HEK293 (cell line): ENCODE results near the gene KANSL1L.

Experiments used
- CTCF ChIA-PET: fragments of 350-600 bp; formaldehyde crosslinking; extraction: SDS; loops from one replicate; lab custom pipeline; 2021; ENCODE audit warnings: antibody characterized with exemption; lab: Yijun Ruan, JAX
- POLR2A ChIA-PET: fragments of 300-600 bp; formaldehyde crosslinking; extraction: SDS; loops from one replicate; lab custom pipeline; 2020; ENCODE audit warnings: antibody characterized with exemption, inconsistent platforms; lab: Yijun Ruan, JAX
- H3K27ac ChIP-seq: fragments of 200-500 bp; sonication (Bioruptor generic); 2 replicates; pipeline ENCODE4 v1.5.1; 2014; ENCODE audit warnings: low read depth, low read length, control low read depth, inconsistent platforms; ENCODE audit errors: extremely low read depth
- H3K36me3 ChIP-seq, 2 experiments: fragments of 200-500 bp in 1 of 2; sonication (Bioruptor generic) in 1 of 2; 1 replicate in 1 of 2; 2 replicates in 1 of 2; pipeline ENCODE4 v1.5.1; 2014 to 2017; ENCODE audit warnings: inconsistent platforms in 2 of 2, low read length in 2 of 2; ENCODE audit not compliant: control insufficient read depth in 2 of 2, insufficient read depth in 1 of 2
- H3K4me1 ChIP-seq: fragments of 200-500 bp; sonication (Bioruptor generic); 2 replicates; pipeline ENCODE4 v1.5.1; 2014; ENCODE audit warnings: mild to moderate bottlenecking, low read length, inconsistent platforms; ENCODE audit not compliant: control insufficient read depth, insufficient read depth
- H3K4me3 ChIP-seq: 2 replicates; pipeline ENCODE4 v1.5.1; 2011; ENCODE audit warnings: low read depth, mild to moderate bottlenecking, control low read depth, low read length, moderate library complexity
- H3K9me3 ChIP-seq: fragments of 200-500 bp; sonication (Bioruptor generic); 2 replicates; pipeline ENCODE4 v1.5.1; 2014; ENCODE audit warnings: low read depth, low read length, inconsistent platforms; ENCODE audit not compliant: control insufficient read depth, insufficient read depth
- AEBP2 ChIP-seq: fragments of 450-650 bp; formaldehyde crosslinking; IDR thresholded peaks from 2 replicates; pipeline ENCODE4 v1.5.1; 2016; ENCODE audit warnings: missing biosample characterization, missing genetic modification characterization, borderline replicate concordance
- FEZF1 ChIP-seq: fragments of 450-650 bp; formaldehyde crosslinking; IDR thresholded peaks from 2 replicates; pipeline ENCODE4 v1.5.1; 2016; ENCODE audit warnings: missing biosample characterization, missing genetic modification characterization
- HOXD13 ChIP-seq: sonication (generic); formaldehyde crosslinking; IDR thresholded peaks from 2 replicates; pipeline ENCODE4 v1.8.0; 2022; ENCODE audit warnings: missing genetic modification reagents, borderline replicate concordance
- INSM2 ChIP-seq: fragments of 450-650 bp; formaldehyde crosslinking; IDR thresholded peaks from 2 replicates; pipeline ENCODE4 v1.5.1; 2016; ENCODE audit warnings: missing biosample characterization, missing genetic modification characterization
- MZF1 ChIP-seq: fragments of 450-650 bp; formaldehyde crosslinking; IDR thresholded peaks from 2 replicates; pipeline ENCODE4 v1.5.1; 2017; ENCODE audit warnings: missing biosample characterization, missing genetic modification characterization, borderline replicate concordance
- RBAK ChIP-seq: fragments of 450-650 bp; formaldehyde crosslinking; IDR thresholded peaks from 2 replicates; pipeline ENCODE4 v1.5.1; 2016; ENCODE audit warnings: missing biosample characterization, missing genetic modification characterization
- REST ChIP-seq: fragments of 450-650 bp; formaldehyde crosslinking; IDR thresholded peaks from 2 replicates; pipeline ENCODE4 v1.5.1; 2016; ENCODE audit warnings: missing biosample characterization, missing genetic modification characterization
- SP3 ChIP-seq: fragments of 450-650 bp; formaldehyde crosslinking; IDR thresholded peaks from 2 replicates; pipeline ENCODE4 v1.5.1; 2016; ENCODE audit warnings: missing biosample characterization, missing genetic modification characterization
- ZBTB10 ChIP-seq: fragments of 450-650 bp; formaldehyde crosslinking; IDR thresholded peaks from 2 replicates; pipeline ENCODE4 v1.5.1; 2016; ENCODE audit warnings: missing biosample characterization, missing genetic modification characterization
- ZBTB49 ChIP-seq: fragments of 450-650 bp; formaldehyde crosslinking; IDR thresholded peaks from 2 replicates; pipeline ENCODE4 v1.5.1; 2016; ENCODE audit warnings: missing biosample characterization, missing genetic modification characterization, low read depth
- ZFP3 ChIP-seq: fragments of 450-650 bp; formaldehyde crosslinking; IDR thresholded peaks from 2 replicates; pipeline ENCODE4 v1.5.1; 2016; ENCODE audit warnings: low read depth, missing biosample characterization, missing genetic modification characterization
- ZNF140 ChIP-seq: fragments of 450-650 bp; formaldehyde crosslinking; IDR thresholded peaks from 2 replicates; pipeline ENCODE4 v1.5.1; 2016; ENCODE audit warnings: missing biosample characterization, missing genetic modification characterization
- ZNF16 ChIP-seq: fragments of 450-650 bp; formaldehyde crosslinking; IDR thresholded peaks from 2 replicates; pipeline ENCODE4 v1.5.1; 2016; ENCODE audit warnings: low read depth, missing biosample characterization, missing genetic modification characterization
- ZNF174 ChIP-seq: fragments of 450-650 bp; formaldehyde crosslinking; IDR thresholded peaks from 2 replicates; pipeline ENCODE4 v1.5.0; 2017; ENCODE audit warnings: missing biosample characterization, mild to moderate bottlenecking, missing genetic modification characterization
- ZNF211 ChIP-seq: fragments of 450-650 bp; formaldehyde crosslinking; IDR thresholded peaks from 2 replicates; pipeline ENCODE4 v1.5.1; 2016; ENCODE audit warnings: low read depth, missing biosample characterization, missing genetic modification characterization
- ZNF239 ChIP-seq: fragments of 450-650 bp; formaldehyde crosslinking; IDR thresholded peaks from 2 replicates; pipeline ENCODE4 v1.5.1; 2016; ENCODE audit warnings: missing biosample characterization, missing genetic modification characterization
- ZNF423 ChIP-seq: fragments of 450-650 bp; formaldehyde crosslinking; IDR thresholded peaks from 2 replicates; pipeline ENCODE4 v1.5.1; 2016; ENCODE audit warnings: missing biosample characterization, missing genetic modification characterization
- ZNF48 ChIP-seq: fragments of 450-650 bp; formaldehyde crosslinking; IDR thresholded peaks from 2 replicates; pipeline ENCODE4 v1.5.1; 2016; ENCODE audit warnings: missing biosample characterization, missing genetic modification characterization
- ZNF645 ChIP-seq: fragments of 450-650 bp; formaldehyde crosslinking; IDR thresholded peaks from 2 replicates; pipeline ENCODE4; 2016; ENCODE audit warnings: missing biosample characterization, missing genetic modification characterization
- ZNF701 ChIP-seq: fragments of 450-650 bp; formaldehyde crosslinking; IDR thresholded peaks from 2 replicates; pipeline ENCODE4 v1.5.1; 2016; ENCODE audit warnings: missing biosample characterization, missing genetic modification characterization

Gene KANSL1L

GRCh38 chr2:210112871-210113270 lies 58.3 kb downstream of the KANSL1L start:
- ChIA-PET POLR2A (no interaction called here), CTCF (no interaction called here)
- no peak for TF ChIP-seq ZNF16 (tag by site-specific recombination)
- TF ChIP-seq ZNF423 (tag by site-specific recombination) = no peak
- no peak for TF ChIP-seq ZBTB10 (tag by site-specific recombination)
- TF ChIP-seq AEBP2 (tag by site-specific recombination) = no peak
- no peak for TF ChIP-seq ZBTB49 (tag by site-specific recombination)
- TF ChIP-seq ZNF140 (tag by site-specific recombination) = no peak
- no peak for TF ChIP-seq ZNF645 (tag by site-specific recombination)
- TF ChIP-seq SP3 = no peak
- no peak for TF ChIP-seq ZNF48 (tag by site-specific recombination)
- no peak for TF ChIP-seq REST (tag by site-specific recombination)
- no peak for TF ChIP-seq RBAK (tag by site-specific recombination)
- TF ChIP-seq ZNF701 (tag by site-specific recombination) = no peak
- TF ChIP-seq FEZF1 = no peak
- no peak for TF ChIP-seq ZNF239 (tag by site-specific recombination)
- TF ChIP-seq ZNF211 (tag by site-specific recombination) = no peak
- no peak for TF ChIP-seq ZFP3 (tag by site-specific recombination)
- no peak for TF ChIP-seq HOXD13 (CRISPR knock-in tag)
- no peak for TF ChIP-seq ZNF174 (tag by site-specific recombination)
- TF ChIP-seq INSM2 (tag by site-specific recombination) = no peak
- no peak for TF ChIP-seq MZF1
- H3K27ac ChIP-seq = no peak overlapping the region
- no peaks in the 10 kb centered on the region for H3K9me3 ChIP-seq
- H3K36me3 ChIP-seq = no peaks in the 10 kb centered on the region
- no peak overlapping the region for H3K4me3 ChIP-seq
- no peaks in the 10 kb centered on the region for H3K4me1 ChIP-seq
